WTC11 (cell line): ENCODE measurements around the gene PKP1. TPM values are rescaled to one million over a fixed set of nuclear protein-coding genes. Genes with fewer than 3 reads are reported as not detected.

Experiments used
- ATAC-seq: fragments of 200-7000 bp; cut with Tn5 transposase; 2 replicates; pipeline ENCODE4 v1.10.0; 2021; ENCODE audit warnings: mild to moderate bottlenecking, moderate library complexity
- CTCF ChIA-PET: fragments of 300-600 bp; sonication (Branson Sonifier 250); formaldehyde crosslinking; loops from one replicate; lab custom pipeline; 2021; ENCODE audit warnings: antibody characterized with exemption; lab: Charles Lee
- POLR2A ChIA-PET: fragments of 350-600 bp; sonication (Branson Sonifier 250); formaldehyde crosslinking; loops from one replicate; lab custom pipeline; 2021; ENCODE audit warnings: antibody characterized with exemption; lab: Charles Lee
- DNase-seq: peaks from one replicate; pipeline ENCODE4 v3.0.0; 2021; ENCODE audit warnings: low spot score
- H3K27ac Mint-ChIP-seq: 2 replicates; pipeline ENCODE4 v1.8.0; 2021; ENCODE audit warnings: mixed read lengths
- H3K27me3 Mint-ChIP-seq: 2 replicates; pipeline ENCODE4 v1.8.0; 2021; ENCODE audit warnings: low read depth, mild to moderate bottlenecking, moderate library complexity, mixed read lengths
- H3K36me3 Mint-ChIP-seq: 2 replicates; pipeline ENCODE4 v1.8.0; 2021; ENCODE audit warnings: mixed read lengths
- H3K4me1 Mint-ChIP-seq: 2 replicates; pipeline ENCODE4 v1.8.0; 2022; ENCODE audit warnings: mixed read lengths
- H3K4me3 Mint-ChIP-seq: 2 replicates; pipeline ENCODE4 v1.8.0; 2021; ENCODE audit warnings: mild to moderate bottlenecking, moderate library complexity, mixed read lengths
- H3K9me3 Mint-ChIP-seq: 2 replicates; pipeline ENCODE4 v1.8.0; 2021; ENCODE audit warnings: mixed read lengths
- EMX1 ChIP-seq: fragments of 250-450 bp; sonication (Bioruptor Pico); IDR thresholded peaks from 2 replicates; pipeline ENCODE4 v1.8.0; 2021; ENCODE audit warnings: mild to moderate bottlenecking
- FOXP4 ChIP-seq: sonication (generic); formaldehyde crosslinking; IDR thresholded peaks from 2 replicates; pipeline ENCODE4 v1.8.0; 2022; ENCODE audit warnings: mild to moderate bottlenecking, missing genetic modification reagents
- GTF2I ChIP-seq: fragments of 250-450 bp; sonication (Bioruptor Pico); conservative IDR thresholded peaks from 2 replicates; pipeline ENCODE4 v1.4.0; 2021; ENCODE audit warnings: mild to moderate bottlenecking
- HMGA2 ChIP-seq: fragments of 250-450 bp; sonication (Bioruptor Pico); IDR thresholded peaks from 2 replicates; pipeline ENCODE4 v1.4.0; 2021; ENCODE audit warnings: mild to moderate bottlenecking, moderate library complexity
- JAZF1 ChIP-seq: fragments of 250-450 bp; sonication (Bioruptor Pico); IDR thresholded peaks from 2 replicates; pipeline ENCODE4 v1.9.0; 2021; ENCODE audit warnings: moderate library complexity, mild to moderate bottlenecking, inconsistent platforms
- JUN ChIP-seq: sonication (generic); formaldehyde crosslinking; IDR thresholded peaks from 2 replicates; pipeline ENCODE4 v1.8.0; 2023; ENCODE audit warnings: mild to moderate bottlenecking, missing genetic modification reagents
- NR3C1 ChIP-seq: sonication (generic); formaldehyde crosslinking; conservative IDR thresholded peaks from 2 replicates; pipeline ENCODE4 v1.8.1; 2023; ENCODE audit warnings: low read depth, mild to moderate bottlenecking, missing genetic modification reagents
- RELA ChIP-seq: sonication (generic); formaldehyde crosslinking; IDR thresholded peaks from 2 replicates; pipeline ENCODE4 v1.8.1; 2022; ENCODE audit warnings: missing genetic modification reagents, mild to moderate bottlenecking, borderline replicate concordance
- SP1 ChIP-seq: sonication (generic); formaldehyde crosslinking; conservative IDR thresholded peaks from 2 replicates; pipeline ENCODE4 v1.8.1; 2022; ENCODE audit warnings: missing genetic modification reagents
- ZNF232 ChIP-seq: sonication (generic); formaldehyde crosslinking; IDR thresholded peaks from 2 replicates; pipeline ENCODE4 v1.8.0; 2022; ENCODE audit warnings: mild to moderate bottlenecking, missing genetic modification reagents
- ZNF396 ChIP-seq: fragments of 250-450 bp; sonication (Bioruptor Pico); IDR thresholded peaks from 2 replicates; pipeline ENCODE4 v1.8.0; 2021; ENCODE audit warnings: mild to moderate bottlenecking, moderate library complexity, borderline replicate concordance
- total RNA-seq: library from RNA; stranded (reverse); gene quantifications from 3 replicates; pipeline ENCODE4 v1.2.3, GENCODE V29; 2021
- TF ChIP-seq, protein P1 (sequence below): sonication (generic); formaldehyde crosslinking; IDR thresholded peaks from 2 replicates; pipeline ENCODE4 v1.8.1; 2022; ENCODE audit warnings: low read depth, missing genetic modification reagents, borderline replicate concordance
- TF ChIP-seq, protein P2 (sequence below): fragments of 250-450 bp; sonication (Bioruptor Pico); IDR thresholded peaks from 2 replicates; pipeline ENCODE4 v1.9.0; 2021; ENCODE audit warnings: moderate library complexity, mild to moderate bottlenecking, inconsistent platforms, borderline replicate concordance
- TF ChIP-seq, protein P3 (sequence below): sonication (generic); formaldehyde crosslinking; IDR thresholded peaks from 2 replicates; pipeline ENCODE4 v1.8.0; 2023; ENCODE audit warnings: mild to moderate bottlenecking, missing genetic modification reagents
- TF ChIP-seq, protein P4 (sequence below): sonication (generic); formaldehyde crosslinking; IDR thresholded peaks from 2 replicates; pipeline ENCODE4 v1.8.0; 2022; ENCODE audit warnings: missing genetic modification reagents

Gene PKP1
- total RNA-seq, 1 experiment from 2014 or later, result 0.24 TPM

DNA sequence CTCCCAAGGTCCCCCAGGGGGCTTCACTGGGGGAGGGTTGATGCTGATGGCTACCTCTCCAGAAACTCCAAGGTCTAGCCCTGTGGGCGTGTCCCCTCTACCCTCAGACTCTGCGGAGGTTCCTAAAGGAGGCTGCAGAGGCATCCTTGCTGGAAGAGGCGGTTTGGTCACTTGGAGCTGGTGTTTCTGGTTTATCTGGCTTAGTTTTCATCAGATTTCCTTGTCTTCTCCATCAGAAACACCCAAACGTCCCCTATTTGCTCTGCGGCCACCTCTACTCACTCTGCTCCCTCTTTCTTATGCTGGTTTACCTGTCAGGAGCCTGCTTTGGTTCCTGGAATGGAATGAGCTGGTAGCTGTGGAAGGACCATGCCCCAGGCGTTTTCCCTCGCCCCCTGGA, 2.5 kb downstream of the PKP1 start (continued):
- TF ChIP-seq GTF2I (CRISPR knock-in tag) (no peak), ZNF396 (CRISPR knock-in tag) (no peak), SP1 (CRISPR knock-in tag) (no peak), ZNF232 (CRISPR knock-in tag) (no peak), FOXP4 (CRISPR knock-in tag) (no peak), RELA (CRISPR knock-in tag) (no peak)
- TF ChIP-seq, protein P1, sequence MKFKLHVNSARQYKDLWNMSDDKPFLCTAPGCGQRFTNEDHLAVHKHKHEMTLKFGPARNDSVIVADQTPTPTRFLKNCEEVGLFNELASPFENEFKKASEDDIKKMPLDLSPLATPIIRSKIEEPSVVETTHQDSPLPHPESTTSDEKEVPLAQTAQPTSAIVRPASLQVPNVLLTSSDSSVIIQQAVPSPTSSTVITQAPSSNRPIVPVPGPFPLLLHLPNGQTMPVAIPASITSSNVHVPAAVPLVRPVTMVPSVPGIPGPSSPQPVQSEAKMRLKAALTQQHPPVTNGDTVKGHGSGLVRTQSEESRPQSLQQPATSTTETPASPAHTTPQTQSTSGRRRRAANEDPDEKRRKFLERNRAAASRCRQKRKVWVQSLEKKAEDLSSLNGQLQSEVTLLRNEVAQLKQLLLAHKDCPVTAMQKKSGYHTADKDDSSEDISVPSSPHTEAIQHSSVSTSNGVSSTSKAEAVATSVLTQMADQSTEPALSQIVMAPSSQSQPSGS (CRISPR knock-in tag), result no peak
- TF ChIP-seq, protein P2, sequence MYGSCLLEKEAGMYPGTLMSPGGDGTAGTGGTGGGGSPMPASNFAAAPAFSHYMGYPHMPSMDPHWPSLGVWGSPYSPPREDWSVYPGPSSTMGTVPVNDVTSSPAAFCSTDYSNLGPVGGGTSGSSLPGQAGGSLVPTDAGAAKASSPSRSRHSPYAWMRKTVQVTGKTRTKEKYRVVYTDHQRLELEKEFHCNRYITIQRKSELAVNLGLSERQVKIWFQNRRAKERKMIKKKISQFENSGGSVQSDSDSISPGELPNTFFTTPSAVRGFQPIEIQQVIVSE, result no peak
- TF ChIP-seq, all 79 proteins: peak for 0

DNA sequence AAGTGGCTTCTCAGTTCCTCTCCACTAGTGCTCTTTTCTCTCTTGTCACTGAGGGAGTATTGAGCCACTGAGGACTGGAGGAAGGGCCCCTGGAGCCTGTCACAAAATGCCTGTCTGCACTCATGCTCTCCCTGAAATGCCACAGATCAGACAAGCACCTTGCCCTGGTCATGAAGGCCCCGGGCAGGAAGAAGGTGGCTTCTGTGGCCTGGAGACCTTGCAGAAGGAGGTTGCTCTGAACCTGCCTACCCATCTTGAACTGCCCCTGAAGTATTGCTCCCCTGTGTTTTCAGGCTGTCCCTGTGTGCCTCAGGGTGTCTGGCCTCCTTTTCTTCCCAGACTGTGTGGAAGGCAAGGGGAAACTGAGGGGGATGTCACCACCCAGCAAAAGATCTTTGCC, 3.1 kb downstream of the PKP1 start:
- peaks cover 38% of the 10 kb centered on the region for H3K27me3 Mint-ChIP-seq
- H3K4me1 Mint-ChIP-seq, result peaks cover 29% of the 10 kb centered on the region
- TF ChIP-seq SP1 (CRISPR knock-in tag), result no peak
- TF ChIP-seq, protein P3, sequence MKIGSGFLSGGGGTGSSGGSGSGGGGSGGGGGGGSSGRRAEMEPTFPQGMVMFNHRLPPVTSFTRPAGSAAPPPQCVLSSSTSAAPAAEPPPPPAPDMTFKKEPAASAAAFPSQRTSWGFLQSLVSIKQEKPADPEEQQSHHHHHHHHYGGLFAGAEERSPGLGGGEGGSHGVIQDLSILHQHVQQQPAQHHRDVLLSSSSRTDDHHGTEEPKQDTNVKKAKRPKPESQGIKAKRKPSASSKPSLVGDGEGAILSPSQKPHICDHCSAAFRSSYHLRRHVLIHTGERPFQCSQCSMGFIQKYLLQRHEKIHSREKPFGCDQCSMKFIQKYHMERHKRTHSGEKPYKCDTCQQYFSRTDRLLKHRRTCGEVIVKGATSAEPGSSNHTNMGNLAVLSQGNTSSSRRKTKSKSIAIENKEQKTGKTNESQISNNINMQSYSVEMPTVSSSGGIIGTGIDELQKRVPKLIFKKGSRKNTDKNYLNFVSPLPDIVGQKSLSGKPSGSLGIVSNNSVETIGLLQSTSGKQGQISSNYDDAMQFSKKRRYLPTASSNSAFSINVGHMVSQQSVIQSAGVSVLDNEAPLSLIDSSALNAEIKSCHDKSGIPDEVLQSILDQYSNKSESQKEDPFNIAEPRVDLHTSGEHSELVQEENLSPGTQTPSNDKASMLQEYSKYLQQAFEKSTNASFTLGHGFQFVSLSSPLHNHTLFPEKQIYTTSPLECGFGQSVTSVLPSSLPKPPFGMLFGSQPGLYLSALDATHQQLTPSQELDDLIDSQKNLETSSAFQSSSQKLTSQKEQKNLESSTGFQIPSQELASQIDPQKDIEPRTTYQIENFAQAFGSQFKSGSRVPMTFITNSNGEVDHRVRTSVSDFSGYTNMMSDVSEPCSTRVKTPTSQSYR, result no peak
- ATAC-seq (no peak), DNase-seq (no peak)
- no peak overlapping the region for H3K27ac Mint-ChIP-seq
- CTCF ChIA-PET, result interaction anchor here (1.0 to 2.9 kb wide), 5 partner anchors 60 to 200 kb away, joined by 3 to 7 read pairs (median 3); no protein-coding TSS in a partner anchor
- H3K9me3 Mint-ChIP-seq, result no peaks in the 10 kb centered on the region
- no peak overlapping the region for H3K4me3 Mint-ChIP-seq
- POLR2A ChIA-PET, result no interaction called here
- no peaks in the 10 kb centered on the region for H3K36me3 Mint-ChIP-seq

DNA sequence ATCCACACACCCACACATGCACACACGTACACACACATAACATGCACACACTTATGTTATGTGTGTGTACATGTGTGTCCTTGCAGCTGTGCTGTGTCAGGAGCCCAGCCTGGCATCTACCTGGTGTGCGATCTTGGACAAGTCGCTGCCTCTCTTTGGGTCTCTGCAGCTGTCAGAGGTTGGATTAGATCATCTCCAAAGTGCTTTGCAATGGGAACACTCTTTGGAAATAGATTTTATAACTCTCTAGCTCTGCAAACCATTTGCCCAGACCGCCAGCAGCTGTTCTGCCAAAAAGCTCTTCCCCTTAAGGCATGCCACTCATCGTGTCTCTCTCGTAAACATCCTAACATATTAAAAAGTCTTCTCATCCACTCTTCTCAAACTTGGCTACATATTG, 4.7 kb downstream of the PKP1 start:
- POLR2A ChIA-PET, result no interaction called here

More for the DNA sequence above, 4.7 kb downstream of the PKP1 start:
- no peak overlapping the region for H3K27ac Mint-ChIP-seq
- no peak for DNase-seq
- H3K36me3 Mint-ChIP-seq, result no peaks in the 10 kb centered on the region
- H3K9me3 Mint-ChIP-seq, result no peaks in the 10 kb centered on the region
- no peak overlapping the region for H3K4me3 Mint-ChIP-seq
- H3K4me1 Mint-ChIP-seq, result peaks cover 26% of the 10 kb centered on the region
- peaks cover 22% of the 10 kb centered on the region for H3K27me3 Mint-ChIP-seq
- CTCF ChIA-PET, result interaction anchor here (1.1 to 2.8 kb wide), 2 partner anchors 36 to 59 kb away, joined by 3 to 27 read pairs; no protein-coding TSS in a partner anchor
- ATAC-seq, result no peak
- TF ChIP-seq, protein P4, sequence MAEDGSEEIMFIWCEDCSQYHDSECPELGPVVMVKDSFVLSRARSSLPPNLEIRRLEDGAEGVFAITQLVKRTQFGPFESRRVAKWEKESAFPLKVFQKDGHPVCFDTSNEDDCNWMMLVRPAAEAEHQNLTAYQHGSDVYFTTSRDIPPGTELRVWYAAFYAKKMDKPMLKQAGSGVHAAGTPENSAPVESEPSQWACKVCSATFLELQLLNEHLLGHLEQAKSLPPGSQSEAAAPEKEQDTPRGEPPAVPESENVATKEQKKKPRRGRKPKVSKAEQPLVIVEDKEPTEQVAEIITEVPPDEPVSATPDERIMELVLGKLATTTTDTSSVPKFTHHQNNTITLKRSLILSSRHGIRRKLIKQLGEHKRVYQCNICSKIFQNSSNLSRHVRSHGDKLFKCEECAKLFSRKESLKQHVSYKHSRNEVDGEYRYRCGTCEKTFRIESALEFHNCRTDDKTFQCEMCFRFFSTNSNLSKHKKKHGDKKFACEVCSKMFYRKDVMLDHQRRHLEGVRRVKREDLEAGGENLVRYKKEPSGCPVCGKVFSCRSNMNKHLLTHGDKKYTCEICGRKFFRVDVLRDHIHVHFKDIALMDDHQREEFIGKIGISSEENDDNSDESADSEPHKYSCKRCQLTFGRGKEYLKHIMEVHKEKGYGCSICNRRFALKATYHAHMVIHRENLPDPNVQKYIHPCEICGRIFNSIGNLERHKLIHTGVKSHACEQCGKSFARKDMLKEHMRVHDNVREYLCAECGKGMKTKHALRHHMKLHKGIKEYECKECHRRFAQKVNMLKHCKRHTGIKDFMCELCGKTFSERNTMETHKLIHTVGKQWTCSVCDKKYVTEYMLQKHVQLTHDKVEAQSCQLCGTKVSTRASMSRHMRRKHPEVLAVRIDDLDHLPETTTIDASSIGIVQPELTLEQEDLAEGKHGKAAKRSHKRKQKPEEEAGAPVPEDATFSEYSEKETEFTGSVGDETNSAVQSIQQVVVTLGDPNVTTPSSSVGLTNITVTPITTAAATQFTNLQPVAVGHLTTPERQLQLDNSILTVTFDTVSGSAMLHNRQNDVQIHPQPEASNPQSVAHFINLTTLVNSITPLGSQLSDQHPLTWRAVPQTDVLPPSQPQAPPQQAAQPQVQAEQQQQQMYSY (CRISPR knock-in tag), result no peak
- TF ChIP-seq NR3C1 (no peak), EMX1 (CRISPR knock-in tag) (no peak), JUN (CRISPR knock-in tag) (no peak), HMGA2 (CRISPR knock-in tag) (no peak), JAZF1 (CRISPR knock-in tag) (no peak)
